SH-SY5Y (cell line): ENCODE results near the gene LSMEM2.

ENCODE experiments used
- GATA2 ChIP-seq: IDR thresholded peaks from 2 replicates; pipeline ENCODE4 v1.6.1; 2011; ENCODE audit warnings: mild to moderate bottlenecking, low read depth, low read length
- GATA3 ChIP-seq: IDR thresholded peaks from 2 replicates; pipeline ENCODE4 v1.6.1; 2011; ENCODE audit warnings: low read depth, mild to moderate bottlenecking, low read length, moderate library complexity

DNA sequence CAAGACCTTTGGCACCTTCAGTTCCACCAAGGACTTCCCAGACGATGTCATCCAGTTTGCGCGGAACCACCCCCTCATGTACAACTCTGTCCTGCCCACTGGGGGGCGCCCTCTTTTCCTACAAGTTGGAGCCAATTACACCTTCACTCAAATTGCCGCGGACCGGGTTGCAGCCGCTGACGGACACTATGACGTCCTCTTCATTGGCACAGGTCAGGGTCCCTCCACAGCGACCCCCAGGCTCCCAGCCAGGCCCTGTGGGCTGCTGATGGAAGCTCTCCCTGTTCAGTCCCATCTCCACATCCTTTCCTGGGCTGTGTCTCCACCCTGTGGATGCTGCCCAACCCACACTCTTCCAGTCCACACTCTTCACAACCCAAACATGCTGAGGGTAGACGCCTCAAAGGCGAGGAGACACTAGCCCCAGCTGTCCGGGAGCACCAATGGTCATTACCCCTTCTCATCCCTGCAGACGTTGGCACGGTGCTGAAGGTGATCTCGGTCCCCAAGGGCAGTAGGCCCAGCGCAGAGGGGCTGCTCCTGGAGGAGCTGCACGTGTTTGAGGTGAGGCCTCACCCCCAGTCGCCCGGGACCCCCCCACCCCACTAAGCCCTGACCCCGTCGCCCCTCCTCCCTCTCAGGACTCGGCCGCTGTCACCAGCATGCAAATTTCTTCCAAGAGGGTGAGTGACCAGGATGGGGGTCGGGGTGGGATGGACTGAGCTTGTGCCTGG, 4.3 kb upstream of the LSMEM2 start:
- TF ChIP-seq GATA3, result no peak
- no peak for TF ChIP-seq GATA2
